GM19025 (cell line): ENCODE results near the gene HS6ST3.

Source experiments
- ATAC-seq: cut with Tn5 transposase; IDR thresholded peaks from one replicate; pipeline ENCODE4 v1.9.1; 2021; ENCODE audit warnings: mild to moderate bottlenecking, low read depth, moderate library complexity; ENCODE audit not compliant: unreplicated experiment

HS6ST3 gene

GRCh38 chr13:96198038-96198437, 108.1 kb downstream of the HS6ST3 start:
- ATAC-seq, result no peak

DNA sequence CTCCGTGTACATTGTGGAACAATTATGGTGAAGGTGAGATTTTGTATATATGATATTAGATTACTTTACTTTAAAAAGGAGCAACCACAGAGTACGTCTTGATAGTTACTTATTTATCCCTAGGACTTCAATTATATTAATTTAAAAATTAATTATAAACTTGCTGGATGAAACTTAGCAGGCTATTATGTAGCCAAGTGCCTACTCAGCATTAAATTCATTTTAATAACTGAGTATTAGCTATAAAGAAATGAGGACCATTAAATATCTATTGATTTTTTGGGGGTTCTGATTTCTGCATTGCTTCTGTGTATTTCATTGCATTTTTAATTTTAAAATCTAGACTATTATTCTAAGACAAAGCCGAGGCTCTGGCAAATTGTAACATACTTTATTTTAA, 109.4 kb downstream of the HS6ST3 start:
- ATAC-seq, result no peak

GRCh38 chr13:96200810-96201209, 110.9 kb downstream of the HS6ST3 start:
- no peak for ATAC-seq

GRCh38 chr13:96202315-96202714, 112.4 kb downstream of the HS6ST3 start:
- no peak for ATAC-seq

- no peak for ATAC-seq
Measured at GRCh38 chr13:96203471-96203870, 113.6 kb downstream of the HS6ST3 start.

GRCh38 chr13:96214824-96215445, 125.0 kb downstream of the HS6ST3 start:
- no peak for ATAC-seq

GRCh38 chr13:96216543-96216942, 126.6 kb downstream of the HS6ST3 start:
- no peak for ATAC-seq

DNA sequence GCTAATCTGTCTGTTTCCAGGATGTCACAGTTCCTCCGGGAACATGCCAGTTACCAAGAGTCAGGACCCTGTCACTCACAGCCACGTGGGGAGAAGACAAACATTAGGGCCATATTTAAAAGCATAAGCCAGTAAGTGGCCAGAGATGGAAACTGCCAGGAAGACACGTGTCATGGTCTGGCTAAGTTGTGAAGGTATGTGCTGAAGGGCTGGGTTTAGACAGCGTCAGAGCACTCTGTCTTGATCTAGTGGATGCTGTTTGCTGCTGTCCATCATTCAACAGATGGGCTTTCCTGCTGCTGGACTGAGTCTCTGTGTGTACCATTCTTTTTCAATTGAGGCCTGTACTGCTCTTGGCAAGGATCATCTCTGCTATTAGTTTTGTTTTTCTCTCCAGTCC, 128.6 kb downstream of the HS6ST3 start:
- ATAC-seq, result no peak

GRCh38 chr13:96221471-96221870, 131.6 kb downstream of the HS6ST3 start:
- ATAC-seq, result no peak

- no peak for ATAC-seq
Measured at GRCh38 chr13:96223231-96223630, 133.3 kb downstream of the HS6ST3 start.

DNA sequence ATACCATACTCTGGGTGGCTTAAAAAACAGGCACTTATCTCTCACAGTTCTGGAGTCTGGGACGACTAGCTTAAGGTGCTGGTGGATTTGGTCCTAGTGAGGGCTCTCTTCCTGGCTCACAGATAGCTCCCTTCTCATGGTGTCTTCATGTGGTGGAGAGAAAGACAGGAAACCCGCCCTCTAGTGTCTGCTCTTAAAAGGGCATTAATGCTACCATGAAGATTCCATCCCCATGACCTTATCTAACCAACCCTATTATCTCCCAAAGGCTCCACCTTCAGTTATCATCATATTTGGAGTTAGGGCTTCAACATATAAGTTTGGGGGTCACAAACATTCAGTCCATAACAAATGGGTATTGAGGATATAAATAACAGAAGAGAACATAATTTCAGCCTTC, 139.4 kb downstream of the HS6ST3 start:
- no peak for ATAC-seq

DNA sequence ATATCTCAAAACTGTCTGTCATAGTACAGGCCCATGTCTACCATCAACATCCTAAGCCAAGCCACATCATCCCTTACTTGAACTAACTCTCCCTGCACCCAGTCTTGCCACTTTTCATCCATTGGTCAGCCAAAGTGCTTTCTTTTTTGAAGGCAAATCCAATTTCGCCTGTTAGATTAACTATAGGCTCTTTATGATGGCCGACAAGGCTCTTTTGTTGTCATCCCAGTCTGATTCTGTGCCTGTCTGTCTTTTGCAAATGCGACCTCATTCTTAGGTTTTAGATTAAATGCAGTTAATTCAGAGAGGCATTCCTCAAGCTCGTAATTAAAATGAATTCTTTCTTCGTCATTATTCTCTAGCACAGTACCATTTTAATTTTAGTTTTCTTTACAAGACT, 148.3 kb downstream of the HS6ST3 start:
- no peak for ATAC-seq

DNA sequence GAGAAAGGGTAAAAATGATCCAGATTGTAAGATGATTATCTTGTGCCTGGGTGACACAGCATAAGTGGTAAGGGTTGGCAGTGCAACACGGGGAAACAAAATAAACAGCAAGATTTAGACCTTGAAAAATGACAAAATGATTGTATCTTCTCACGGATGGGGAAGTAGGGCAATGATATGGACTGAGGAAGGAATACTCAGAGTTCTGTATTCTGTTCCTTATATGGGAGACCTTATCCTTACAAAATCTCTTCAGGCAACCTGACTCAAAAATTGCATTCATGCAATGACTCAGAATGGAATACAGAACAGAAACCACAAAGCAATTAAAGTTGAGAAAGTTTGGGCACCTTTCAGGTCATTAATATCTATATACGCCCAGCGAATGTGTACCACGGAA, 149.0 kb downstream of the HS6ST3 start:
- no peak for ATAC-seq

GRCh38 chr13:96243376-96243775, 153.5 kb downstream of the HS6ST3 start:
- ATAC-seq, result no peak

GRCh38 chr13:96248103-96248502, 158.2 kb downstream of the HS6ST3 start:
- no peak for ATAC-seq

DNA sequence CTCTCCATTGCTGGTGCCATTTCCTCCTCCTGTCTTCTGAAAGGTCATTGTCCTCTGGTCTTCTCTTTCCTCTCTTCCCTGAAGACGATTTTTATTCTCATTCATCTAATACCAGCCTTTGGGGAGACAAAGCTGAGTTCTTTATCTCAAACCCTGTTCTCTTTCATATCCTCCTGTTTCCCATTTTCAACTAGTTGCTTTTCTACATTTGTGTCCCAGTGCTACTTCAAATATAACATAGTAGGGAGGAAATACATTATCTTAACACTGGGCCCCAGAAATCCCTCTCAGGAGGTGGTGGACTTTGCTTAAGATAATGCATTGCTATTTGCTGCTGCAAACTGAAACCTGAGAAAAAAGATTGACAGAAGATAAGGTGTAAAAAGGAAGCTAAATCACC, 159.1 kb downstream of the HS6ST3 start:
- ATAC-seq, result no peak

- no peak for ATAC-seq
Measured at GRCh38 chr13:96252903-96253302, 163.0 kb downstream of the HS6ST3 start.

DNA sequence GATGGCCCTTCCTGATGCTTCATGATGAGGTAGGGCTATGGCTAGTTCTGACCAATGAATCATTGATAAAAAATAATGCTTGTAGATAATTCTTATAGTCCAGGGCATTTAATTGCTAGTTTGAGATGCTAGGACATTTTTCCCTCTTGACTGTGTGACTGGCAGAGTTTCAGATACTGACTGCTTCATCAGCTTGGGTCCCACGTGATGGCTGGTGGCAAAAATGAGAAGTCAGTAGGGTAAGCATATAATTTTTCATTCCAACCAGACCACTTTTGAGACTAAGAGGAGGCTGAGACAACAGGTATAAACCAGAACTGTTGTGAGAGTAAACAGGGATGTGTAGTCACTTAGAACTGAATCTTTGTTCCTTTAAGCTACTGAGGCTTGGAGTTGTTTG, 183.3 kb downstream of the HS6ST3 start:
- no peak for ATAC-seq

GRCh38 chr13:96274046-96274445, 184.1 kb downstream of the HS6ST3 start:
- no peak for ATAC-seq

DNA sequence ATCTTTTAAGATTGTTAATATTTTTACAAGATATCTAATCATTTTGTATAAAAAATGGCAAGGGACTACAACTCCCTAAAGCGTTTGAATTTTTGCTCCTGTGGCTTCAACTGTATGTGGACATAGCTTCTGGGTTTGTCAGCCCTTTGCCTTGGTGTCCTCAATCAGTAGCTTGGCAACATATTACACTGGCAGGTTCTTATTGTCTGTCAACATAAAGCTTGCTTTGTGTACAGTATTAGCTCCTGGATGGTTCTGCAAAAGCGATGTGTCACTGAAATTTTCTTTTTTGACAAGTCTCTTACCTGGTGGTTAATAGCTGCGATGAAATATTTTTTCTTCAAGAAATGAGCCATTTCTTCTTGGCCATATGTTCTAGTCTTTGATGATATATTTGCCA, 190.0 kb downstream of the HS6ST3 start:
- ATAC-seq, result no peak

DNA sequence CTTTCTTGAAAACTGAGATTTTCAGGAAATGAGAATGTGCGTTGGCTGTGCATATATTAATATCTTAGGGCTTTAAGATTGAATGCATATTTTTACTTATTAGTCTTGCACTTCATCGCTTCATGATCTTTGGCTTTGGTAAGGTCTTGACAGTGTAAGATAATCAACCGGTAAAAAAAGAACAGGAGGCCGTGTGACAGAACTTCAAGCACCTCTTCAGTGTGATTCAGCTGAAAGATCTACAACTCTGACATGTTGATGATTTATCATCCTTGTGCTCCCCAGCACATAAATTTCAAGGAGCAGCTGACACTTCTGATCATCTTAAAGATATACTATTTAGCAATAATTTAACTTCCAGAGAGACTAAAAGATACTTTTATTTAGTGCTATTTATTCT, 195.1 kb downstream of the HS6ST3 start:
- ATAC-seq, result no peak

DNA sequence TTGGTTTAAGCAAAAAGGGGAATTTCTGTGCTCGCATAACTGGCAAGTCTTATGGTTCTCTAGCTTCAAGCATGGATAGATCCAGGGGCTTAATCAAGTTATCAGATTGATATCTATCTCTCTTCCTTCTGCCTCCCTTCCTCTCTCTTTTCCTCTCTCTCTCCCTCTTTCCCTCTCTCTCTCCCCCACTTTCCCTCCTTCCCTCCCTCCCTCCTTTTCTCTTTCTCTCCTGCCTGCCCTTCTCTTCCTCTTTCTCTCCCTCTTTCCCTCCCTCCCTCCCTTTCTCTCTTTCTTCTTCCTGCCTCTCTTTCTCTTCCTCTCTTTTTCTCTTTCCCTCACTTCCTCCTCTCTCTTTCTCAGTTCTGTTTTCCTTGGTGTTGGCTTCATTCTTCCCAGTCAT, 195.8 kb downstream of the HS6ST3 start:
- ATAC-seq, result no peak
